ENCODE results near the gene AFP. TPM values are rescaled to one million over a fixed set of nuclear protein-coding genes. Genes with fewer than 3 reads are reported as not detected.

The AFP gene
- total and polyA plus RNA-seq, 9 of the 15 experiments (the other 6 are each of a cell fraction or from before 2014, with no cell fraction given), result 0.47 to 6.2 (median 3.0) TPM

- TF ChIP-seq CHAMP1 (IDR thresholded peaks at IDR 0.05), result no peak
- TF ChIP-seq POLR2H (tag; IDR thresholded peaks at IDR 0.05; ENCODE audit: low read depth), result no peak
- no peak for TF ChIP-seq COPS2 (conservative IDR thresholded peaks at IDR 0.05)
- TF ChIP-seq, protein P1, sequence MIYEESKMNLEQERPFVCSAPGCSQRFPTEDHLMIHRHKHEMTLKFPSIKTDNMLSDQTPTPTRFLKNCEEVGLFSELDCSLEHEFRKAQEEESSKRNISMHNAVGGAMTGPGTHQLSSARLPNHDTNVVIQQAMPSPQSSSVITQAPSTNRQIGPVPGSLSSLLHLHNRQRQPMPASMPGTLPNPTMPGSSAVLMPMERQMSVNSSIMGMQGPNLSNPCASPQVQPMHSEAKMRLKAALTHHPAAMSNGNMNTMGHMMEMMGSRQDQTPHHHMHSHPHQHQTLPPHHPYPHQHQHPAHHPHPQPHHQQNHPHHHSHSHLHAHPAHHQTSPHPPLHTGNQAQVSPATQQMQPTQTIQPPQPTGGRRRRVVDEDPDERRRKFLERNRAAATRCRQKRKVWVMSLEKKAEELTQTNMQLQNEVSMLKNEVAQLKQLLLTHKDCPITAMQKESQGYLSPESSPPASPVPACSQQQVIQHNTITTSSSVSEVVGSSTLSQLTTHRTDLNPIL (CRISPR knock-in tag; IDR thresholded peaks at IDR 0.05), result no peak
- no peak for TF ChIP-seq RNF2 (IDR thresholded peaks at IDR 0.05)
- BruUV-seq (replicated peaks), result no TSS peak
- Histone ChIP-seq H3K4me2 (ENCODE audit: insufficient read depth, low read length) (no peak overlapping the region), H3K9me1 (ENCODE audit: control insufficient read depth, insufficient read depth, low read length) (no peaks in the 10 kb centered on the region), H3K79me2 (ENCODE audit: control insufficient read depth, insufficient read depth, low read length) (no peaks in the 10 kb centered on the region), H3K36me3 (ENCODE audit: control insufficient read depth, insufficient read depth, low read length) (no peaks in the 10 kb centered on the region), H3K4me1 (replicated peaks in 1 of 2; ENCODE audit: control insufficient read depth in 2 of 2, insufficient read depth in 2 of 2, low read length in 2 of 2) (no peaks in the 10 kb centered on the region), H3K9me3 (replicated peaks; ENCODE audit: control insufficient read depth, insufficient read depth, low read depth, low read length) (no peaks in the 10 kb centered on the region), H2AFZ (ENCODE audit: low read depth, low read length) (no peak overlapping the region), H3K27me3 (ENCODE audit: control insufficient read depth in 2 of 2, insufficient read depth in 2 of 2, low read length in 2 of 2) (no peaks in the 10 kb centered on the region), H3K4me3 (no peak overlapping the region), H4K20me1 (replicated peaks; ENCODE audit: control insufficient read depth, insufficient read depth, low read length) (no peaks in the 10 kb centered on the region), H3K27ac (ENCODE audit: extremely low read depth, low read depth, low read length) (no peak overlapping the region), H3K9ac (ENCODE audit: insufficient read depth in 1 of 2, low read depth in 2 of 2, low read length in 2 of 2) (no peak overlapping the region)
- POLR2A ChIA-PET, result no interaction called here
- no peak for DNase-seq (ENCODE audit: extremely low read depth in 1 of 4, low spot score in 3 of 4)
- no peak for FAIRE-seq
- CTCF ChIA-PET (ENCODE audit: low intra/inter-chr PET ratio), result no interaction called here
- 37% methylated on average over 2 of the region's 2 CpGs for WGBS (ENCODE audit: insufficient coverage, low coverage, missing lambda C conversion rate)
- in situ Hi-C loops (cut with MboI), result no loop called here
- no peak for ATAC-seq
- intact Hi-C loops (cut with micrococcal nuclease), result no loop called here
Measured at GRCh38 chr4:73417342-73417741, 18.7 kb upstream of the AFP start.
